Caco-2 (cell line): Measurements from ENCODE around the gene SCUBE1. TPM values are rescaled to one million over a fixed set of nuclear protein-coding genes. Genes with fewer than 3 reads are reported as not detected.

Experiments used
- BruUV-seq: library from RNA; stranded (reverse); fragments of 400-500 nt; replicated peaks from 2 replicates; lab custom pipeline; 2021; lab: Mats Ljungman, UMichigan
- CTCF ChIA-PET: fragments of 300-600 bp; sonication (Branson Sonifier 250); formaldehyde crosslinking; loops from one replicate; lab custom pipeline; 2022; ENCODE audit warnings: antibody characterized with exemption; lab: Charles Lee
- POLR2A ChIA-PET: fragments of 300-600 bp; sonication (Branson Sonifier 250); formaldehyde crosslinking; loops from one replicate; lab custom pipeline; 2022; ENCODE audit warnings: antibody characterized with exemption; lab: Charles Lee
- DNase-seq, 2 experiments: peaks; one replicate each; pipeline versions ENCODE4 v3.0.0 to v3.0.0-alpha.2; 2020 to 2022
- H3K27me3 ChIP-seq: replicated peaks from 2 replicates; pipeline ENCODE4 v1.6.0; 2011; ENCODE audit warnings: low read length; ENCODE audit not compliant: control insufficient read depth, insufficient read depth
- H3K36me3 ChIP-seq: 2 replicates; pipeline ENCODE4 v1.5.1; 2011; ENCODE audit warnings: low read length; ENCODE audit not compliant: control insufficient read depth, insufficient read depth
- H3K4me1 ChIP-seq: fragments of 250-450 bp; sonication (Bioruptor Pico); 2 replicates; pipeline ENCODE4 v1.5.1; 2020; ENCODE audit warnings: mild to moderate bottlenecking
- H3K4me3 ChIP-seq: 2 replicates; pipeline ENCODE4 v1.5.1; 2011; ENCODE audit warnings: low read depth, mild to moderate bottlenecking, control low read depth, low read length
- H3K9me3 ChIP-seq: fragments of 250-450 bp; sonication (Bioruptor Pico); 2 replicates; pipeline ENCODE4 v1.5.1; 2020; ENCODE audit warnings: mild to moderate bottlenecking, moderate library complexity
- H3K27ac Mint-ChIP-seq: one replicate; pipeline ENCODE4 v1.8.0; 2022; ENCODE audit warnings: mixed read lengths; ENCODE audit not compliant: unreplicated experiment
- H3K27me3 Mint-ChIP-seq: one replicate; pipeline ENCODE4 v1.8.0; 2022; ENCODE audit warnings: mixed read lengths; ENCODE audit not compliant: insufficient read depth, unreplicated experiment
- H3K36me3 Mint-ChIP-seq: one replicate; pipeline ENCODE4 v1.8.0; 2022; ENCODE audit warnings: mild to moderate bottlenecking, mixed read lengths; ENCODE audit not compliant: insufficient read depth, unreplicated experiment
- H3K4me1 Mint-ChIP-seq: one replicate; pipeline ENCODE4 v1.8.0; 2022; ENCODE audit warnings: low read depth, mixed read lengths; ENCODE audit not compliant: unreplicated experiment
- H3K4me3 Mint-ChIP-seq: one replicate; pipeline ENCODE4 v1.8.0; 2022; ENCODE audit warnings: mild to moderate bottlenecking, moderate library complexity, mixed read lengths; ENCODE audit not compliant: unreplicated experiment
- H3K9me3 Mint-ChIP-seq: one replicate; pipeline ENCODE4 v1.8.0; 2022; ENCODE audit warnings: mixed read lengths; ENCODE audit not compliant: unreplicated experiment
- intact Hi-C: fragments of 100-400 bp; cut with micrococcal nuclease; formaldehyde crosslinking; loops from one replicate; pipeline ENCODE4 v1.10.0; 2022; ENCODE audit not compliant: unreplicated experiment
- total RNA-seq: library from RNA; stranded (reverse); gene quantifications from 2 replicates; pipeline ENCODE4 v1.2.3, GENCODE V29; 2022
- TF ChIP-seq, protein P1 (sequence below), 2 experiments: fragments of 200-600 bp in 1 of 2; IDR thresholded peaks; 1 replicate in 1 of 2; 2 replicates in 1 of 2; pipeline versions ENCODE4 v1.5.1 to v1.8.0; 2011 to 2022; ENCODE audit warnings: antibody characterized with exemption in 1 of 2, control low read depth in 1 of 2, inconsistent platforms in 1 of 2, low read depth in 1 of 2, low read length in 1 of 2, mild to moderate bottlenecking in 1 of 2, moderate library complexity in 1 of 2; ENCODE audit not compliant: insufficient read depth in 1 of 2, severe bottlenecking in 1 of 2, unreplicated experiment in 1 of 2

Gene SCUBE1
- total RNA-seq, 1 experiment from 2014 or later: not detected

GRCh38 chr22:43301866-43302265 is 41.3 kb downstream of the SCUBE1 start:
- H3K36me3 Mint-ChIP-seq: no peaks in the 10 kb centered on the region
- Histone ChIP-seq H3K4me1 (no peaks in the 10 kb centered on the region), H3K36me3 (no peaks in the 10 kb centered on the region), H3K4me3 (no peak overlapping the region), H3K27me3 (no peaks in the 10 kb centered on the region), H3K9me3 (no peaks in the 10 kb centered on the region)
- peaks cover 9% of the 10 kb centered on the region for H3K27me3 Mint-ChIP-seq
- BruUV-seq: no TSS peak
- intact Hi-C loops: no loop called here
- CTCF ChIA-PET: no interaction called here
- no peak overlapping the region for H3K4me3 Mint-ChIP-seq
- POLR2A ChIA-PET: no interaction called here
- no peaks in the 10 kb centered on the region for H3K9me3 Mint-ChIP-seq
- DNase-seq: no peak
- no peaks in the 10 kb centered on the region for H3K4me1 Mint-ChIP-seq
- TF ChIP-seq, protein P1, sequence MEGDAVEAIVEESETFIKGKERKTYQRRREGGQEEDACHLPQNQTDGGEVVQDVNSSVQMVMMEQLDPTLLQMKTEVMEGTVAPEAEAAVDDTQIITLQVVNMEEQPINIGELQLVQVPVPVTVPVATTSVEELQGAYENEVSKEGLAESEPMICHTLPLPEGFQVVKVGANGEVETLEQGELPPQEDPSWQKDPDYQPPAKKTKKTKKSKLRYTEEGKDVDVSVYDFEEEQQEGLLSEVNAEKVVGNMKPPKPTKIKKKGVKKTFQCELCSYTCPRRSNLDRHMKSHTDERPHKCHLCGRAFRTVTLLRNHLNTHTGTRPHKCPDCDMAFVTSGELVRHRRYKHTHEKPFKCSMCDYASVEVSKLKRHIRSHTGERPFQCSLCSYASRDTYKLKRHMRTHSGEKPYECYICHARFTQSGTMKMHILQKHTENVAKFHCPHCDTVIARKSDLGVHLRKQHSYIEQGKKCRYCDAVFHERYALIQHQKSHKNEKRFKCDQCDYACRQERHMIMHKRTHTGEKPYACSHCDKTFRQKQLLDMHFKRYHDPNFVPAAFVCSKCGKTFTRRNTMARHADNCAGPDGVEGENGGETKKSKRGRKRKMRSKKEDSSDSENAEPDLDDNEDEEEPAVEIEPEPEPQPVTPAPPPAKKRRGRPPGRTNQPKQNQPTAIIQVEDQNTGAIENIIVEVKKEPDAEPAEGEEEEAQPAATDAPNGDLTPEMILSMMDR (IDR thresholded peaks at IDR 0.05; ENCODE audit: insufficient read depth in 1 of 2, low read depth in 1 of 2, low read length in 1 of 2, severe bottlenecking in 1 of 2, unreplicated experiment in 1 of 2): no peak
- H3K27ac Mint-ChIP-seq: no peak overlapping the region

DNA sequence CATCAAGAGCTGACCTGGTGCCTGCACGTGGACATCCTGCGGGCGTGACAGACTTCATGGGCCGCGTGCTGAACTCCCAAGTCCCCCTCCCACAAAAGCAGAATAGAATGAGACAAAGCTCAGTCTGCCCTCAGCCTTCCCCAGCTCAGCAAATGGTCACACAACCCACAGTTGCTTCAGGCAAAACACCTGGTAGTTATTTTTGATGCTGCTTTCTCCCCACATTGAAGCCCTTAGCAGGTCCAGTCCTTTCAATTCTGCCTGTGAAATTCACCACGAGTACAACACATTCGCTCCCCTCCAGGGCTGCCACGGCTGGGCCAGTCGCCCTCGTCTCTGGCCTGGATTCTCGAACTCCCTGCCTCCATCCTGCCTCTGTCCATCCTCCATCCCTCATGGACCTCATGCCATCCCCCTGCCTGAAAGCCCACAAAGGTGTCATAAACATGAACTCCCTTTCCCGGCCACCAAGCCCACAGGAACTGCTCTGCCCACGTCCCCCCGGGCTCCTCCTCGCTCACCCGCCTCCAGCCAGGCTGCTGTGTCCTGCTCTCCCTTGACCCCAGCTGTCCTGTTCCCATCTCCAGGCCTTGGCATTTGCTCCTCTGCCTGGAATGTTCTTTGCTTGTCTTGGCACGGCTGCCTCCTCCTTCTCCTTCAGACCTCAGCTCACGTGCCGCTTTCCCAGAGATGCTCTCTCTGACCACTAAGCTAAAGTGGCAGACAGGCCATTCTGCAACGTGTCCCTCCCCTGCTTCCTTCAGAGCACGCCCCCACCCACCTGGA is 42.1 kb downstream of the SCUBE1 start:
- TF ChIP-seq, protein P1 (IDR thresholded peaks at IDR 0.05; ENCODE audit: insufficient read depth in 1 of 2, low read depth in 1 of 2, low read length in 1 of 2, severe bottlenecking in 1 of 2, unreplicated experiment in 1 of 2): no peak
- no peaks in the 10 kb centered on the region for H3K36me3 Mint-ChIP-seq
- H3K9me3 ChIP-seq: no peaks in the 10 kb centered on the region
- H3K9me3 Mint-ChIP-seq: no peaks in the 10 kb centered on the region
- CTCF ChIA-PET: interaction anchor here (0.6 kb wide), 1 partner anchor 16 kb away, joined by 3 read pairs; no protein-coding TSS in a partner anchor
- no peak for DNase-seq
- no peak overlapping the region for H3K4me3 ChIP-seq
- no TSS peak for BruUV-seq
- intact Hi-C loops: no loop called here
- H3K27me3 Mint-ChIP-seq: peaks cover 9% of the 10 kb centered on the region
- no peak overlapping the region for H3K27ac Mint-ChIP-seq
- H3K36me3 ChIP-seq: no peaks in the 10 kb centered on the region
- no peak overlapping the region for H3K4me3 Mint-ChIP-seq
- POLR2A ChIA-PET: interaction anchor here (0.6 kb wide), 1 partner anchor 209 kb away, joined by 3 read pairs; no protein-coding TSS in a partner anchor
- H3K4me1 Mint-ChIP-seq: no peaks in the 10 kb centered on the region
- no peaks in the 10 kb centered on the region for H3K4me1 ChIP-seq
- no peaks in the 10 kb centered on the region for H3K27me3 ChIP-seq

GRCh38 chr22:43299736-43300135 is 43.4 kb downstream of the SCUBE1 start:
- H3K27me3 ChIP-seq: no peaks in the 10 kb centered on the region
- no peaks in the 10 kb centered on the region for H3K9me3 ChIP-seq
- ChIA-PET POLR2A (no interaction called here), CTCF (interaction anchor here (1.5 kb wide), 1 partner anchor 26 kb away, joined by 3 read pairs; no protein-coding TSS in a partner anchor)
- H3K36me3 ChIP-seq: no peaks in the 10 kb centered on the region
- Mint-ChIP-seq H3K27ac (no peak overlapping the region), H3K36me3 (no peaks in the 10 kb centered on the region), H3K9me3 (no peaks in the 10 kb centered on the region), H3K27me3 (peaks cover 7% of the 10 kb centered on the region), H3K4me3 (no peak overlapping the region), H3K4me1 (no peaks in the 10 kb centered on the region)
- no peaks in the 10 kb centered on the region for H3K4me1 ChIP-seq
- TF ChIP-seq, protein P1 (IDR thresholded peaks at IDR 0.05; ENCODE audit: insufficient read depth in 1 of 2, low read depth in 1 of 2, low read length in 1 of 2, severe bottlenecking in 1 of 2, unreplicated experiment in 1 of 2): no peak
- no peak for DNase-seq
- intact Hi-C loops: no loop called here
- no TSS peak for BruUV-seq
- no peak overlapping the region for H3K4me3 ChIP-seq
